ENCODE results near the gene NPC1.

NPC1 gene

GRCh38 chr18:23553887-23554286, 32.4 kb downstream of the NPC1 start:
- no peak for TF ChIP-seq CTCF (IDR thresholded peaks at IDR 0.05; ENCODE audit: low read depth, low read length)
- H3K4me3 ChIP-seq (ENCODE audit: low read depth, low read length) = no peak overlapping the region

DNA sequence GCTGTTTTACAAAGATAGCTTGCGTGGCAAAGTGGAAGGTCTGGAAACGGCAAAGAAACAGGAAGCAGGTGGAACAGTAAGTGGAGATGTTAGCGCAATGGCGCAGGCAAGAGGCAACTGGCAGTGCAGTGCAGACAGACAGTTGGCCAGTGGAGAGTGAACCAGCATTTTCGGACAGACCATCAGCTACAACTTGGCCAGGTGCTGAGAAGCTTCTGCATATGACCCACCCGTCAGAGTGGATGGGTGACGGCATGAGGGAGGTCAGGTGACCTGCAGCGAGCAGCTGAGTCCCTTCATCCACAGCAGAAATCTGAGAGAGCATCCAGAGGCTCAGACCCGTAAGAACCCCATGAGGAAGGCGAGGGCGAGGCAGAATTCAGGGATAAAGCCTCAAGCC, 33.8 kb downstream of the NPC1 start:
- H3K4me3 ChIP-seq (ENCODE audit: low read depth, low read length) = no peak overlapping the region
- no peak for TF ChIP-seq CTCF (IDR thresholded peaks at IDR 0.05; ENCODE audit: low read depth, low read length)

DNA sequence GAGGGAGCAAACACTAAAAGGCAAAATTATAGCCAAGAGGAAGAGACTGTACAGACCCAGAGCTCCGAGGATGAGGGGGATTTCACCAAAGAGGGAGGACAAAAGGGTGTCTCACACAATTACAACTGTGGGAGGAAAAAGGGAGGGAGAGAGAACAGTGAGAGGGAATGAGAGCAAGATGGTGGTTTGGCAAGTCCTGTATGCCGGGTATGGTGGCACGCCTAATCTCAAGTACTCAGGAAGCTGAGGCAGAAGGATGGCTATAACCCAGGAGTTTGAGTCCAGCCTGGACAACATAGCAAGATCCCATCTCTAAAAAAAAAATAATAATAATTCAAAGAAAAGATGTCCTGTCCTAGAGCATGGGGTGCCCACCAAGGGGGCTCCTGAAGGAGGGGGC, 34.3 kb downstream of the NPC1 start:
- no peak overlapping the region for H3K4me3 ChIP-seq (ENCODE audit: low read depth, low read length)
- no peak for TF ChIP-seq CTCF (IDR thresholded peaks at IDR 0.05; ENCODE audit: low read depth, low read length)

- H3K4me3 ChIP-seq (ENCODE audit: low read depth, low read length) = no peak overlapping the region
- TF ChIP-seq CTCF (IDR thresholded peaks at IDR 0.05; ENCODE audit: low read depth, low read length) = no peak
Measured at GRCh38 chr18:23550898-23551297, 35.4 kb downstream of the NPC1 start.

DNA sequence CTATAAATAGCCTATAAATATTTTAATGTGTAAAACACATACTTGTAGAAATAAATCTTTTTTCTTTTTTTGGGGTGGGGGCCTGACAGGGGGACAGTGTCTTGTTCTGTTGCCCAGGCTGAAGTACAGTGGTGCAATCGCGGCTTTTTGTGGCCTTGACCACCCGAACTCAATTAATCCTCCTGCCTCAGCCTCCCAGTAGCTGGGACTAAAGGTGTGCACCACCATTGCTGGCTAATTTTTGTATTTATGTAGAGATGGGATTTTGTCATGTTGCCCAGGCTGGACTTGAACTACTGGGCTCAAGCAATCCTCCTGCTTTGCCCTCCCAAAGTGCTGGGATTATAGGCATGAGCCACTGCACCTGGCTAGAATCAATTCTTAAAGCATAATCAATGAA, 37.6 kb downstream of the NPC1 start:
- H3K4me3 ChIP-seq (ENCODE audit: low read depth, low read length) = no peak overlapping the region
- no peak for TF ChIP-seq CTCF (IDR thresholded peaks at IDR 0.05; ENCODE audit: low read depth, low read length)

- no peak overlapping the region for H3K4me3 ChIP-seq (ENCODE audit: low read depth, low read length)
- TF ChIP-seq CTCF (IDR thresholded peaks at IDR 0.05; ENCODE audit: low read depth, low read length) = no peak
Measured at GRCh38 chr18:23548275-23548674, 38.0 kb downstream of the NPC1 start.

- no peak overlapping the region for H3K4me3 ChIP-seq (ENCODE audit: low read depth, low read length)
- no peak for TF ChIP-seq CTCF (IDR thresholded peaks at IDR 0.05; ENCODE audit: low read depth, low read length)
Measured at GRCh38 chr18:23547846-23548245, 38.5 kb downstream of the NPC1 start.

Data from WI38 (cell line).